Measurements from ENCODE around the gene F2R. TPM values are rescaled to one million over a fixed set of nuclear protein-coding genes. Genes with fewer than 3 reads are reported as not detected.

Gene F2R
- total RNA-seq, 2 donors from 2014 or later, result 28.5 to 43.1 TPM

- H3K9ac ChIP-seq (ENCODE audit: extremely low read depth, low read length, poor library complexity, severe bottlenecking), result no peak overlapping the region
- Mint-ChIP-seq H3K4me3 (no peak overlapping the region), H3K9me3 (no peaks in the 10 kb centered on the region), H3K4me1 (peaks cover 16% of the 10 kb centered on the region), H3K27ac (no peak overlapping the region), H3K36me3 (ENCODE audit: low read depth) (no peaks in the 10 kb centered on the region), H3K27me3 (ENCODE audit: insufficient read depth) (no peaks in the 10 kb centered on the region)
- H3K27ac ChIP-seq (ENCODE audit: low read depth, low read length), result no peak overlapping the region
- H3K9me3 ChIP-seq (ENCODE audit: control insufficient read depth, low read length), result no peaks in the 10 kb centered on the region
- no peak overlapping the region for H3K4me3 ChIP-seq (ENCODE audit: low read length)
- DNase-seq, result no peak
- H3K4me1 ChIP-seq (ENCODE audit: control insufficient read depth, insufficient read depth, low read length), result no peaks in the 10 kb centered on the region
- no peaks in the 10 kb centered on the region for H3K27me3 ChIP-seq (ENCODE audit: control insufficient read depth, insufficient read depth, low read length, poor library complexity, severe bottlenecking)
- WGBS, 2 experiments (ENCODE audit: insufficient coverage in 1 of 2, insufficient read length in 1 of 2), result 97 to 100% methylated on average over 1 of the region's 1 CpG
- H3K36me3 ChIP-seq (ENCODE audit: control insufficient read depth, insufficient read depth, low read length), result no peaks in the 10 kb centered on the region
- no peak for TF ChIP-seq CTCF (conservative IDR thresholded peaks at IDR 0.05)
Observed at GRCh38 chr5:76688212-76688611, 27.7 kb upstream of the F2R start.

- H3K36me3 Mint-ChIP-seq (ENCODE audit: low read depth), result no peaks in the 10 kb centered on the region
- no peaks in the 10 kb centered on the region for H3K27me3 Mint-ChIP-seq (ENCODE audit: insufficient read depth)
- H3K27me3 ChIP-seq (ENCODE audit: control insufficient read depth, insufficient read depth, low read length, poor library complexity, severe bottlenecking), result no peaks in the 10 kb centered on the region
- no peak overlapping the region for H3K27ac Mint-ChIP-seq
- no peak overlapping the region for H3K9ac ChIP-seq (ENCODE audit: extremely low read depth, low read length, poor library complexity, severe bottlenecking)
- H3K9me3 Mint-ChIP-seq, result no peaks in the 10 kb centered on the region
- WGBS, 2 experiments (ENCODE audit: insufficient coverage in 1 of 2, insufficient read length in 1 of 2), result 89% methylated on average over 3 of the region's 3 CpGs; no CpG with 5 or more reads in 1 of the 2 experiments
- no peaks in the 10 kb centered on the region for H3K9me3 ChIP-seq (ENCODE audit: control insufficient read depth, low read length)
- no peak overlapping the region for H3K4me3 ChIP-seq (ENCODE audit: low read length)
- no peak for DNase-seq
- H3K4me1 ChIP-seq (ENCODE audit: control insufficient read depth, insufficient read depth, low read length), result no peaks in the 10 kb centered on the region
- H3K36me3 ChIP-seq (ENCODE audit: control insufficient read depth, insufficient read depth, low read length), result no peaks in the 10 kb centered on the region
- no peak overlapping the region for H3K27ac ChIP-seq (ENCODE audit: low read depth, low read length)
- no peak overlapping the region for H3K4me3 Mint-ChIP-seq
- TF ChIP-seq CTCF (conservative IDR thresholded peaks at IDR 0.05), result no peak
- H3K4me1 Mint-ChIP-seq, result peaks cover 14% of the 10 kb centered on the region
Observed at GRCh38 chr5:76688836-76689235, 27.1 kb upstream of the F2R start.

- H3K4me3 ChIP-seq (ENCODE audit: low read length), result no peak overlapping the region
- no peaks in the 10 kb centered on the region for H3K9me3 Mint-ChIP-seq
- WGBS, 2 experiments (ENCODE audit: insufficient coverage in 1 of 2, insufficient read length in 1 of 2), result 93% methylated on average over 2 of the region's 3 CpGs; no CpG with 5 or more reads in 1 of the 2 experiments
- no peaks in the 10 kb centered on the region for H3K36me3 Mint-ChIP-seq (ENCODE audit: low read depth)
- no peaks in the 10 kb centered on the region for H3K9me3 ChIP-seq (ENCODE audit: control insufficient read depth, low read length)
- H3K27ac Mint-ChIP-seq, result no peak overlapping the region
- no peak for DNase-seq
- peaks cover 14% of the 10 kb centered on the region for H3K4me1 Mint-ChIP-seq
- no peak overlapping the region for H3K27ac ChIP-seq (ENCODE audit: low read depth, low read length)
- H3K36me3 ChIP-seq (ENCODE audit: control insufficient read depth, insufficient read depth, low read length), result no peaks in the 10 kb centered on the region
- H3K9ac ChIP-seq (ENCODE audit: extremely low read depth, low read length, poor library complexity, severe bottlenecking), result no peak overlapping the region
- no peaks in the 10 kb centered on the region for H3K27me3 Mint-ChIP-seq (ENCODE audit: insufficient read depth)
- no peaks in the 10 kb centered on the region for H3K4me1 ChIP-seq (ENCODE audit: control insufficient read depth, insufficient read depth, low read length)
- TF ChIP-seq CTCF (conservative IDR thresholded peaks at IDR 0.05), result no peak
- no peaks in the 10 kb centered on the region for H3K27me3 ChIP-seq (ENCODE audit: control insufficient read depth, insufficient read depth, low read length, poor library complexity, severe bottlenecking)
- H3K4me3 Mint-ChIP-seq, result no peak overlapping the region
Observed at GRCh38 chr5:76689321-76690036, 26.4 kb upstream of the F2R start.
